Osteocyte (in vitro differentiated cells): ENCODE results near the gene CROCC2. TPM values are rescaled to one million over a fixed set of nuclear protein-coding genes. Genes with fewer than 3 reads are reported as not detected.

Experiments
- DNase-seq: peaks from one replicate; pipeline ENCODE4 v3.0.0; 2021; ENCODE audit warnings: mixed read lengths; ENCODE audit not compliant: unreplicated experiment; ENCODE audit errors: extremely low spot score
- H3K27ac Mint-ChIP-seq: one replicate; pipeline ENCODE4 v1.8.0; 2021; ENCODE audit warnings: mild to moderate bottlenecking, mixed read lengths; ENCODE audit not compliant: unreplicated experiment
- H3K27me3 Mint-ChIP-seq: one replicate; pipeline ENCODE4 v1.8.0; 2021; ENCODE audit warnings: mixed read lengths; ENCODE audit not compliant: unreplicated experiment
- H3K36me3 Mint-ChIP-seq: one replicate; pipeline ENCODE4 v1.8.0; 2021; ENCODE audit warnings: mixed read lengths; ENCODE audit not compliant: unreplicated experiment
- H3K4me1 Mint-ChIP-seq: one replicate; pipeline ENCODE4 v1.8.0; 2021; ENCODE audit warnings: mixed read lengths; ENCODE audit not compliant: unreplicated experiment
- H3K4me3 Mint-ChIP-seq: one replicate; pipeline ENCODE4 v1.8.0; 2021; ENCODE audit warnings: mild to moderate bottlenecking, moderate library complexity, mixed read lengths; ENCODE audit not compliant: unreplicated experiment
- H3K9me3 Mint-ChIP-seq: one replicate; pipeline ENCODE4 v1.8.0; 2021; ENCODE audit warnings: mixed read lengths; ENCODE audit not compliant: unreplicated experiment
- CTCF ChIP-seq: fragments of 200-600 bp; sonication (generic); IDR thresholded peaks from 2 replicates; pipeline ENCODE4 v1.5.0; 2021; ENCODE audit warnings: antibody characterized with exemption, mild to moderate bottlenecking, moderate library complexity
- total RNA-seq: library from RNA; stranded (reverse); gene quantifications from 2 replicates; pipeline ENCODE4 v1.2.1, GENCODE V29; 2021

Gene CROCC2
- total RNA-seq, 1 donor from 2014 or later: not detected

GRCh38 chr2:240900141-240900860 lies 5.8 kb upstream of the CROCC2 start:
- no peak for DNase-seq
- Mint-ChIP-seq H3K36me3 (no peaks in the 10 kb centered on the region), H3K27ac (no peak overlapping the region), H3K27me3 (peaks cover 9% of the 10 kb centered on the region), H3K4me3 (no peak overlapping the region), H3K4me1 (no peaks in the 10 kb centered on the region), H3K9me3 (peaks cover 6% of the 10 kb centered on the region)
- TF ChIP-seq CTCF: no peak

GRCh38 chr2:240901986-240902614 lies 4.0 kb upstream of the CROCC2 start:
- Mint-ChIP-seq H3K27me3 (peaks cover 16% of the 10 kb centered on the region), H3K4me3 (no peak overlapping the region), H3K36me3 (no peaks in the 10 kb centered on the region), H3K27ac (no peak overlapping the region), H3K9me3 (peaks cover 6% of the 10 kb centered on the region), H3K4me1 (no peaks in the 10 kb centered on the region)
- no peak for DNase-seq
- TF ChIP-seq CTCF: no peak

DNA sequence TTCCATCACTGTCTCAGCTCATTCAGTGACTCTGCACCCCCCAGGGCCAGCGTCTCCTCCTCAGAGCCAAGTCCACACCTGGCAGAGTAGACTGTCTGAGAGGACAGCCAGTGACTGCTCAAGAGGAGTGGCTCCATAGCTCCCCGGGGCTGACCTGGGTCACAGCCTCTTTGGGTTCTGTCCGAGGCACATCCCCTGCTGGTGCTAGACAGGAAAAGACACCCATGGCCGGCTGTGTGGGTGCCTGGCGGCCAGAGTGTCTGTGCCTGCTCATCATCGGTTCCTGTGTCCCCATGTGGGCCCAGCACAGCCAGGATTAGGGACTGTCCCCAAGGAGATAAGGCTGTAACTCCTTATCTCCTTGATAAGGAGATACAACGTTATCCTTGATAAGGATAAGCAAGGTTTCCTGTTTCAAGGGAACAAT lies 3.5 kb upstream of the CROCC2 start:
- Mint-ChIP-seq H3K27me3 (peaks cover 16% of the 10 kb centered on the region), H3K36me3 (no peaks in the 10 kb centered on the region), H3K9me3 (peaks cover 6% of the 10 kb centered on the region), H3K4me3 (no peak overlapping the region), H3K27ac (no peak overlapping the region), H3K4me1 (no peaks in the 10 kb centered on the region)
- no peak for TF ChIP-seq CTCF
- no peak for DNase-seq

DNA sequence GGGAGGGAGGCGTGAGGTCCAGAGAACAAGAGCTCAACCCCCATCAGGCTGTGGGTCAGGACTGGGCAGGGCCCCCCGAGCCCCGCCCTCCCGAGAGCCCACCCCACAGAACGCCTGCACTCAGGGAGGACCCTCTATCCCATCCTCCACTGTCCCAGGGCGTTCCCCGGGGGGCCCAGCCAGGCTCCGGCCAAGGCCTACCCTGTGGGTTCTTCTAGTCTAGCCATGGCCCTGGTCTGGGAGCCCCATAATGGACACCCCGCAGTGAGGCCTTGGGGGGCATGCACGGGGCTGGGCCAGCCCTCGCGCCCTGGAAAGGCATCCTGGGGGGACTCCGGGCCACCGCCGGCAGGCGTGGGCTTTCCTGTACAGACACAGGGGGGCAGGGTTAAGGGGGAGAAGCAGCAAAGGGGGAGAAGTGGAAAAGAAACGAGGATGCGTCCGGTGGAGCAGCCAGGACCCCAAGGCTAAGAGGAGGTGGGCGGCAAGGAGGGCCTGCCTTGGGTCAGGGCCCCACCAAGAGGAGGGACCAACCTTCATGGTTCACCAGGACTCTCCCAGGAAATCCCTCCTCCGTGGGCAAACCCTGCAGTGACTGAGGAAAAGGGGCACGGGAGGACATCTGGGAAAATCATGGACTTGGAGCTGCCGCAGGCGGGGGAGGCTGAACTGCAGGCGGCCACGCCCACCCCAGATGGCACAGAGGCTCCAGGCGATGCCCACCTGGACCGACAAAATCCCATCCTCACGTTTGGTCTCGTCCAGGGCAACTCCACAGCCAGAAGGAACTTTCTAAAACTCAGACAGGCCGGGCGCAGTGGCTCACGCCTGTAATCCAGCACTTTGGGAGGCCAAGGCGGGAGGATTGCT lies 2.7 kb upstream of the CROCC2 start:
- peaks cover 6% of the 10 kb centered on the region for H3K9me3 Mint-ChIP-seq

More for the DNA sequence above, 2.7 kb upstream of the CROCC2 start:
- Mint-ChIP-seq H3K27ac (no peak overlapping the region), H3K4me1 (no peaks in the 10 kb centered on the region), H3K36me3 (no peaks in the 10 kb centered on the region), H3K27me3 (peaks cover 16% of the 10 kb centered on the region), H3K4me3 (no peak overlapping the region)
- no peak for DNase-seq
- no peak for TF ChIP-seq CTCF
